Ascending aorta (tissue), 2 donors: ENCODE results near the gene MCOLN1. TPM values are rescaled to one million over a fixed set of nuclear protein-coding genes. Genes with fewer than 3 reads are reported as not detected.

ENCODE experiments used
- DNase-seq, 2 donors: peaks; one replicate each; pipeline ENCODE4 v3.0.0-alpha.2; 2019; ENCODE audit warnings: low spot score in 2 of 2
- H3K27ac ChIP-seq, 2 donors: fragments of 200-600 bp; sonication (generic); one replicate each; pipeline ENCODE4 v1.5.1; 2016 to 2017; ENCODE audit warnings: mild to moderate bottlenecking in 1 of 2
- H3K27me3 ChIP-seq: fragments of 200-600 bp; sonication (generic); one replicate; pipeline ENCODE4 v1.5.1; 2017
- H3K36me3 ChIP-seq, 2 donors: fragments of 200-600 bp; sonication (generic); one replicate each; pipeline ENCODE4 v1.5.1; 2016
- H3K4me1 ChIP-seq, 2 donors: fragments of 200-600 bp; sonication (generic); one replicate each; pipeline ENCODE4 v1.5.1; 2016 to 2017; ENCODE audit warnings: mild to moderate bottlenecking in 1 of 2
- H3K4me3 ChIP-seq, 2 donors: fragments of 200-600 bp; sonication (generic); one replicate each; pipeline ENCODE4 v1.5.1; 2016 to 2017; ENCODE audit warnings: mild to moderate bottlenecking in 1 of 2
- H3K9me3 ChIP-seq, 2 donors: fragments of 200-600 bp; sonication (generic); one replicate each; pipeline ENCODE4 v1.5.1; 2016
- intact Hi-C: fragments of 100-400 bp; cut with DNase I; formaldehyde crosslinking; loops from one replicate; pipeline ENCODE4 v1.15.1; 2023
- total RNA-seq: library from RNA; depleted of rRNA; stranded (reverse); fragments of >200 nt; gene quantifications from one replicate; pipeline ENCODE4 v1.1.0, GENCODE V29; 2016
- TF ChIP-seq, protein P1 (sequence below), 3 experiments: fragments of 200-600 bp in 2 of 3; fragments of 450-650 bp in 1 of 3; sonication (generic) in 2 of 3; IDR thresholded peaks; one replicate each; pipeline ENCODE4 v1.5.1; 2016 to 2019; ENCODE audit warnings: antibody characterized with exemption in 3 of 3, mild to moderate bottlenecking in 1 of 3, moderate library complexity in 1 of 3

MCOLN1 gene
- total RNA-seq, 1 donor from 2014 or later: 11.9 TPM

DNA sequence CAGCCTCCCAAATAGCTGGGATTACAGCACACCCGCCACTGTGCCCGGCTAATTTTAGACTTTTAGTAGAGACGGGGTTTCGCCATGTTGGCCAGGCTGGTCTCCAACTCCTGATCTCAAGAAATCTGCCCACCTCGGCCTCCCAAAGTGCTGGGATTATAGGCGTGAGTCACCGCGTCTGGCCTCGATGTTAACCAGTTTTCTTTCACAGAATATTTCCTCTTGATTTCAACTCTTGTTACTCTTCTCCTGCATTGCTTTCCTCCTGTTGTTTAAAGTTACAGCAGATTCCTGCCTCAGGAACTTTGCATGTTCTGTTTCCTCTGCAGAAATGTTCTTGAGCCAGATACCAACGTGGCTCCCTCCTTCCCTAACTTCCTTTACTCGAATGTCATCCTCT is 29.9 kb upstream of the MCOLN1 start:
- DNase-seq: no peak
- TF ChIP-seq, protein P1, sequence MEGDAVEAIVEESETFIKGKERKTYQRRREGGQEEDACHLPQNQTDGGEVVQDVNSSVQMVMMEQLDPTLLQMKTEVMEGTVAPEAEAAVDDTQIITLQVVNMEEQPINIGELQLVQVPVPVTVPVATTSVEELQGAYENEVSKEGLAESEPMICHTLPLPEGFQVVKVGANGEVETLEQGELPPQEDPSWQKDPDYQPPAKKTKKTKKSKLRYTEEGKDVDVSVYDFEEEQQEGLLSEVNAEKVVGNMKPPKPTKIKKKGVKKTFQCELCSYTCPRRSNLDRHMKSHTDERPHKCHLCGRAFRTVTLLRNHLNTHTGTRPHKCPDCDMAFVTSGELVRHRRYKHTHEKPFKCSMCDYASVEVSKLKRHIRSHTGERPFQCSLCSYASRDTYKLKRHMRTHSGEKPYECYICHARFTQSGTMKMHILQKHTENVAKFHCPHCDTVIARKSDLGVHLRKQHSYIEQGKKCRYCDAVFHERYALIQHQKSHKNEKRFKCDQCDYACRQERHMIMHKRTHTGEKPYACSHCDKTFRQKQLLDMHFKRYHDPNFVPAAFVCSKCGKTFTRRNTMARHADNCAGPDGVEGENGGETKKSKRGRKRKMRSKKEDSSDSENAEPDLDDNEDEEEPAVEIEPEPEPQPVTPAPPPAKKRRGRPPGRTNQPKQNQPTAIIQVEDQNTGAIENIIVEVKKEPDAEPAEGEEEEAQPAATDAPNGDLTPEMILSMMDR (IDR thresholded peaks at IDR 0.05): no peak
- Histone ChIP-seq H3K27me3 (no peaks in the 10 kb centered on the region), H3K36me3 (no peaks in the 10 kb centered on the region), H3K9me3 (no peaks in the 10 kb centered on the region), H3K27ac (no peak overlapping the region), H3K4me1 (peaks cover 0 to 4% of the 10 kb centered on the region in 2 donors), H3K4me3 (no peak overlapping the region)
- intact Hi-C loops: no loop called here

DNA sequence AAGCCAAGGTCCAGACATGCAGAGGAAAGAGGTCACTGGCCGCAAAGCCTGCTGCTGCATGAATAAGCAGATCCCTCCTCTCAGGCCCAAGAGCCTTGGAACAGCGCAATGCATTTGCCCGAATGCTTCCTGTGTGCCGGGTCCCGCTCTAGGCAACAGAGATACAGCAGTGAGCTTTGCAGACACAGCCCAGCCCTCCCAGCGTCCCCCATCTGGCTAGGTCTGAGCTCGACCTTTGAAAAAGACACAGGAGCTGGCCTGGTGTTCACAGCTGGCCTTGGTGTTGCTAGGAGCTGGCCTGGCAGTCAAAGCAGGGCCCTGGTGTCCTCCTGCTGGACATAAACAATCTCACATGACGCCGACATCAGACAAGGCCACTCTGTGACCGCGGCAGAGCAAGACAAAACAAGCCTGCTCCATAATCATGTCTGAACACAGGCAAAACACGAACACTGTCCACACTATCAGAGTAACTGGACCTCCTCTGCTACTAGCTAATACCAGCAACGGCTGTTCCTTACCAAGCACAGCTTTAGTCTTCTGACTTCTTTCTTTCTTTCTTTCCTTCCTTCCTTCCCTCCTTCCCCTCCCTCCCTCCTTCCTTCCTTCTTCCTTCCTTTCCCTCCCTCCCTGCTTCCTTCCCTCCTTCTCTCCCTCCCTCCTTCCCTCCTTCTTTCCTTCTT is 27.9 kb upstream of the MCOLN1 start:
- TF ChIP-seq, protein P1 (IDR thresholded peaks at IDR 0.05): no peak
- no peaks in the 10 kb centered on the region for H3K36me3 ChIP-seq
- no peaks in the 10 kb centered on the region for H3K4me1 ChIP-seq
- no peaks in the 10 kb centered on the region for H3K27me3 ChIP-seq
- H3K4me3 ChIP-seq: no peak overlapping the region
- intact Hi-C loops: no loop called here
- DNase-seq: no peak
- H3K9me3 ChIP-seq: no peaks in the 10 kb centered on the region
- peak overlapping the region; percentile 57 to 76 for H3K27ac ChIP-seq

DNA sequence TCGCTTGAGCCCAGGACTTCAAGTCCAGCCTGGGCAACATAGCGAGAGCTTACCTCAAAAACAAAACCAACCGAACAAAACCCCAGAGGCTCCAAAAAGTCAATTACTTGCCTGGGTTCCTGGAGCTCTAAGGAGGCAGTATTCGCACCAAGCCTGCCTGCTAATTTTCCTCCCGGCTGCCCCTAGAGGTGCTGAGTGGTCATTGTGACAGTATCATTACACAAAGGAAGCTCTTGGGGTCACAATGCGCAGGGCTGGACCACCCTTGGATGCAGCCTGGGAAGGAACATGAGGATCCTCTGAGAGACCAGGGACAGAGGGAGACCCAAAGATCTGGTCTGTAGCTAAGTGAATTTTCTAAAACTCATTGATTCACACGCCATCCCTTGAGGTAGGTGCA is 25.1 kb upstream of the MCOLN1 start:
- TF ChIP-seq, protein P1 (IDR thresholded peaks at IDR 0.05): peak in 2 of 3 experiments; percentile 10 to 25
- Histone ChIP-seq H3K9me3 (no peaks in the 10 kb centered on the region), H3K4me3 (no peak overlapping the region), H3K4me1 (peaks cover 3 to 6% of the 10 kb centered on the region in 2 donors), H3K27ac (no peak overlapping the region), H3K27me3 (no peaks in the 10 kb centered on the region), H3K36me3 (no peaks in the 10 kb centered on the region)
- DNase-seq: no peak
- intact Hi-C loops: no loop called here

DNA sequence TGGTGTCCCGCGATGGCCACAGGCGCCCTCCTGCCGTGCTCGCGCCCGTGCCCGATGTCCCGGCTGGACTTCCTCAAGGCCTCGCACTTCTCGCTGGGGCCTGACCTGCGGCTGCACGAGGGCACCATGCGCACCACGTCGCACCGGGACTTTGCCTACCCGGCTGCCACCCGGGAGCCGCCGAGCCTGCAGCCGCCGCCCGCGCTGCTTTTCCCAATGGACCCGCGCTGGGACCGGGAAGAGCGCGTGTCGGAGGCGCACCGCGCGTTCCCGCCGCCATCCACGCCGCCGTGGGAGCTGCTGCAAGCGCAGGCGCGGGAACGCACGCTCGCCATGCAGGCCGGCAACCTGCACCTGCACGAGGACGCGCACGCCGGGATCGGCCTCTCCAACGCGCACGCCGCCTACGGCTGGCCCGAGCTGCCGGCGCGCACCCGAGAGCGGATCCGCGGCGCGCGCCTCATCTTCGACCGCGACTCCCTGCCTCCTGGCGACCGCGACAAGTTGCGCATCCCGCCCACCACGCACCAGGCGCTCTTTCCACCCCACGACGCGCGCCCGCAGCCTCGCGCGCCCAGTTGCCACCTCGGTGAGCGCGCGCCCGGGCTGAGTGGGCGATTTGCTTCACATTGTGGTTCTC is 21.5 kb upstream of the MCOLN1 start:
- no peak overlapping the region for H3K27ac ChIP-seq
- H3K4me3 ChIP-seq: peak overlapping the region; percentile 52 to 69
- TF ChIP-seq, protein P1 (IDR thresholded peaks at IDR 0.05): no peak
- intact Hi-C loops: no loop called here
- H3K36me3 ChIP-seq: no peaks in the 10 kb centered on the region
- no peaks in the 10 kb centered on the region for H3K9me3 ChIP-seq
- H3K4me1 ChIP-seq: peaks cover 3 to 9% of the 10 kb centered on the region in 2 donors
- H3K27me3 ChIP-seq: no peaks in the 10 kb centered on the region
- DNase-seq: no peak

DNA sequence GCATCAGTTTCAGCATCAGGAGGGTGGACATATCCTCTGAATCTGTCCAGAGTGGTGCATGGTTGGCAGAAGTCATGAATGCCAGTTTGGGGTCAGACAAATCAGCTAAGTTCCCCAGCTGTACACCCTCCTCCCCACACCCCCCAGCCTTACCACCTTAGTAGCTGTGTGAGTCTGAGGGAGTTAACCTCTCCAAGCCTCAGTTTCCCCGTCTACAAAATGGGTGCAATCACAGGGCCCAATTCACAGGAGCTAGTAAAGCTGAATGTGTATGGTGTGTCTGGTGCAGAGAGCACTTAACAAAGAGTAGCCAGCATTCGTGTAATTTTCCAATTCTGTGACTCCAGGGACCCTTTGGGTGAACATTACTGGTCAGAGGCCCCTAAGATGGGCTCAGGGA is 19.9 kb upstream of the MCOLN1 start:
- Histone ChIP-seq H3K4me1 (peaks cover 3 to 9% of the 10 kb centered on the region in 2 donors), H3K27me3 (no peaks in the 10 kb centered on the region), H3K27ac (no peak overlapping the region), H3K4me3 (no peak overlapping the region), H3K9me3 (no peaks in the 10 kb centered on the region), H3K36me3 (no peaks in the 10 kb centered on the region)
- no peak for DNase-seq
- TF ChIP-seq, protein P1 (IDR thresholded peaks at IDR 0.05): no peak
- intact Hi-C loops: no loop called here
